ENCODE measurements around the gene ADH5. TPM values are rescaled to one million over a fixed set of nuclear protein-coding genes. Genes with fewer than 3 reads are reported as not detected.

ADH5 gene
- total and polyA plus RNA-seq, 9 of the 15 experiments (the other 6 are each of a cell fraction or from before 2014, with no cell fraction given): 115 to 310 (median 200) TPM

GRCh38 chr4:99028187-99028586 lies 60.4 kb downstream of the ADH5 start:
- Histone ChIP-seq H3K27ac (ENCODE audit: extremely low read depth, low read depth, low read length) (no peak overlapping the region), H3K4me3 (no peak overlapping the region), H3K9me1 (ENCODE audit: control insufficient read depth, insufficient read depth, low read length) (no peaks in the 10 kb centered on the region), H3K4me2 (ENCODE audit: insufficient read depth, low read length) (no peak overlapping the region), H3K27me3 (ENCODE audit: control insufficient read depth in 2 of 2, insufficient read depth in 2 of 2, low read length in 2 of 2) (no peaks in the 10 kb centered on the region), H3K4me1 (replicated peaks in 1 of 2; ENCODE audit: control insufficient read depth in 2 of 2, insufficient read depth in 2 of 2, low read length in 2 of 2) (peaks cover 0 to 44% of the 10 kb centered on the region in 2 experiments; a peak in 4 of 5 replicates), H3K36me3 (ENCODE audit: control insufficient read depth, insufficient read depth, low read length) (peaks cover 31% of the 10 kb centered on the region), H2AFZ (ENCODE audit: low read depth, low read length) (no peak overlapping the region), H3K79me2 (ENCODE audit: control insufficient read depth, insufficient read depth, low read length) (peaks cover 98% of the 10 kb centered on the region), H4K20me1 (replicated peaks; ENCODE audit: control insufficient read depth, insufficient read depth, low read length) (peaks cover 17% of the 10 kb centered on the region; the same call in 1 of the 2 replicates), H3K9me3 (replicated peaks; ENCODE audit: control insufficient read depth, insufficient read depth, low read depth, low read length) (no peaks in the 10 kb centered on the region), H3K9ac (ENCODE audit: insufficient read depth in 1 of 2, low read depth in 2 of 2, low read length in 2 of 2) (no peak overlapping the region)
- in situ Hi-C loops (cut with MboI): no loop called here
- FAIRE-seq (no peak), ATAC-seq (no peak), DNase-seq (ENCODE audit: extremely low read depth in 1 of 4, low spot score in 3 of 4) (no peak)
- no TSS peak for BruUV-seq (replicated peaks)
- ChIA-PET POLR2A (no interaction called here), CTCF (ENCODE audit: low intra/inter-chr PET ratio) (no interaction called here)
- intact Hi-C loops (cut with micrococcal nuclease): no loop called here
- TF ChIP-seq ZBTB9 (CRISPR knock-in tag; IDR thresholded peaks at IDR 0.05) (no peak), MNT (conservative IDR thresholded peaks at IDR 0.05) (0 out of 4 replicates have a peak, but pooled peaks of 1 of the 2 experiments have one; percentile 13), ZNF224 (CRISPR knock-in tag; IDR thresholded peaks at IDR 0.05) (no peak), CEBPZ (IDR thresholded peaks at IDR 0.05; ENCODE audit: borderline replicate concordance, low read depth, low read length) (no peak), ZNF354B (CRISPR knock-in tag; IDR thresholded peaks at IDR 0.05) (no peak)
